NCI-H748 treated with DMSO at 0.1 percent for 48 hours (cell line): ENCODE measurements around the gene CCDC13.

Experiments used
- DNase-seq: peaks from one replicate; lab custom pipeline; 2025; lab: John Stamatoyannopoulos, UW

CCDC13 gene

GRCh38 chr3:42799376-42799775 is 26.3 kb upstream of the CCDC13 start:
- no peak for DNase-seq

- no peak for DNase-seq
Observed at GRCh38 chr3:42796332-42796885, 23.4 kb upstream of the CCDC13 start.

DNA sequence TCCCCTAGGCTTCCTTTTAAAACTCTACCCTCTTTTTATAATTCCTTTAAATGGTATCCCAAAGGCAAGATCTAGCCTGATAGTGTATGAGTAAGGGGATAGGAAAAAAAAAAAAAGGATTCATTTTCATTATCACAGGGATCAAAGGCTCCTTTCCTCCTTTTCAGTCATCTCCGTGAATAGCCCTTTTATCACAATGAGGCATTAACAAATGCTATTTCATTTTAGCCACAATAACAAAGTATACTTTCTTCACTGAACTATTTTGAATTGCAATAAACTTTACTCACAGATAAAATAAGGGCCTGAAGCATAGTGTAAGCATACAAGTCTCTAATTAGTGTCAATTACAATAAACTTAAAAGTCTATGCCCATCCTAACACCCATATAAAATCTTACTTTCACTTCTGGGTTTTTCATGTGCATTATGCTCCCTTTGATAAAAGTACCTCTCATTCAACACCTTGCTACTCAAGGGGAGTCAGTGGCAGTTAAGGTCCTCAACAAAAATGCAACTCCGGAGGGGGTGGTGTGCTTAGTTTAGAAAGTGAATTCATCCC is 22.6 kb upstream of the CCDC13 start:
- DNase-seq, result no peak

- no peak for DNase-seq
Observed at GRCh38 chr3:42790714-42791229, 17.7 kb upstream of the CCDC13 start.

DNA sequence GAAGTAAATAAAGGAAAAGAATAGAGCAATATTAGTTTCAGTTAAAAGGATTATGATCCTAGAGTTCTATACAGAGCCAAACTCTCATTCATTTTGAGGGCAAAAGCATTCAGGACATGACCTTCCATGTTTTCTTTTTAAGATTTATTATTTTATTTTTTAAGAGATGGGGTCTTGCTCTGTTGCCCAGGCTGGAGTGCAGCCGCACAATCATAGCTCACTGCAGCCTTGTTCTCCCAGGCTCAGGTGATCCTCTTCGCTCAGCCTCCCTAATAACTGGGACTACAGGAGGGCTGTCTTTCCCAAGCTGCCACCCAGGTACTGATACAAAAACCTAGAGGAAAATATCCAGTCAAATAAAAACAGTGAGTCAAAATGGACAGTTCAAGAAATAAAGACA is 13.6 kb upstream of the CCDC13 start:
- no peak for DNase-seq

GRCh38 chr3:42786212-42786611 is 13.2 kb upstream of the CCDC13 start:
- no peak for DNase-seq

DNA sequence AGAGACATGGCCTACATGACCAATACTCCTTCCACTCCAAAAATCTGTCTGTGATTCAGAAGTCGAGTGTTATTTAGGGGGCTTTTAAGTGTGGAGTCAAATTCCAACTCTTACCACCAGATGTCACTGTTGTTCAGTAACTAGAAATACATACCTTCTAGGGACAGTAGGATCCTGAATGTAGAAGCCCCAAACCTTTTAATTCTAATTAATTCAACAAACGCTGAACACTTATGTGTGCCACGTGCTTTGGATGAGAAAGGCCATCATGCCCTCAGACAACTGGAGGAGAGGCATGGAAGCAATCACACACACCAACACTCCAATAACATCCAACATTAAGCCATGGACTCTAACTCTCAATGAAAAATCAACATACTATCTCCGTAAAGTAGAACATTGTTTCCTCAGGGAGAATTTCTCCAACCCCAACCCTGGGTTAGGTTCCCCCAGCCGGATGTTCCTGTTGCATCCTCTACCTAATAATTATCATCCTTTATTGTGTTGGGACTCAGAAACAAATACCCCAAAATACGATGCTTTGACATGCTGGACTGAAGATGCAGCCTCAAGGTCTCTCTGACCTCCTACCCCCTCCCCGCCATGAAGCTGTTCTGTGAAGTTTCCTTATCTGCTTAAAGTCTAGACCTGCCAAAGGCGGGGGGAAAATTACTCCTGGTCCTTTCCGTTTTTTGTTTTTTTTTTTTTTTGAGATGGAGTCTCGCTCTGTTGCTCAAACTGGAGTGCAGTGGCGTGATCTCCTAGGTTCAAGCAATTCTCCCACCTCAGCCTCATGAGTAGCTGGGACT is 8.0 kb upstream of the CCDC13 start:
- peak; percentile 49 for DNase-seq

DNA sequence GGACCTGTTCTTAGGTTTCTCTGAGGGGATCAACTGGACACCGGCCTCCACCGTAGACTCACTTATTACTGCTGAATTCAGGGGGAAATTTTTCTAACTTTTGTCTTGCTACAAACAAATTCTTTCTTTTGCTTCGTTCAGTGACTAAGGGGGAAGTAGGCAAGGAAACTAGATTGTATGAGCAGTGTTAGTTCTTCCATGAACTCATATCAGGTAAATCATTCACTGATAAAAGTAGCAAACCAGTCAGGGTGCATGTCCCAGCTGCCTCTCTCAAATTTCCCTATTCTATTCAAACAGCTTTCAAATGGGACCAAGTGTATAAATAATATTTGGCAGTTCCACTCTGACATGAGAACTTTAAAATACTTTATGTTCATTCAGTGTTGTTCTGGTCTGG is 7.3 kb upstream of the CCDC13 start:
- DNase-seq, result no peak

DNA sequence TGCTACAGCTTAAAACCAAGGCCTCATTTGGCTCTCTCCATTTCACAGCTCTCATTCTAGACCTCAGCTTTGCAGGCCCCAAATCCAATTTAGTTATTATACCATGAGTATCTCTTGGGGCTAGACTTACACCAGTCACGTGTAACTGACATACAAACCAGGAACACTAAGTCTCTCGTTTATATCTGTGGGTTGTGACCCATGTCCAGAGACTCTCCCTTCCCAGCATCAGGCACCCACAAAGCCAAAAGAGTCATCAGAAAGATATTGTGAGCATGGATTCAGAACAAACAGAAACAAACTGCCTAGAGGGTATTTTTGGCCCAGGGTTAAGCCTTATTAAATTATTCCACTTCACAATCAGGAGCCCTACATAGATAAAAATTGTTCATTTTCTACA is 5.6 kb upstream of the CCDC13 start:
- DNase-seq, result no peak

GRCh38 chr3:42773409-42773751 is 327 bp upstream of the CCDC13 start:
- DNase-seq, result no peak

- DNase-seq, result no peak
Observed at GRCh38 chr3:42771271-42771670, 1.8 kb downstream of the CCDC13 start.

- no peak for DNase-seq
Observed at GRCh38 chr3:42769477-42770131, 3.4 kb downstream of the CCDC13 start.

DNA sequence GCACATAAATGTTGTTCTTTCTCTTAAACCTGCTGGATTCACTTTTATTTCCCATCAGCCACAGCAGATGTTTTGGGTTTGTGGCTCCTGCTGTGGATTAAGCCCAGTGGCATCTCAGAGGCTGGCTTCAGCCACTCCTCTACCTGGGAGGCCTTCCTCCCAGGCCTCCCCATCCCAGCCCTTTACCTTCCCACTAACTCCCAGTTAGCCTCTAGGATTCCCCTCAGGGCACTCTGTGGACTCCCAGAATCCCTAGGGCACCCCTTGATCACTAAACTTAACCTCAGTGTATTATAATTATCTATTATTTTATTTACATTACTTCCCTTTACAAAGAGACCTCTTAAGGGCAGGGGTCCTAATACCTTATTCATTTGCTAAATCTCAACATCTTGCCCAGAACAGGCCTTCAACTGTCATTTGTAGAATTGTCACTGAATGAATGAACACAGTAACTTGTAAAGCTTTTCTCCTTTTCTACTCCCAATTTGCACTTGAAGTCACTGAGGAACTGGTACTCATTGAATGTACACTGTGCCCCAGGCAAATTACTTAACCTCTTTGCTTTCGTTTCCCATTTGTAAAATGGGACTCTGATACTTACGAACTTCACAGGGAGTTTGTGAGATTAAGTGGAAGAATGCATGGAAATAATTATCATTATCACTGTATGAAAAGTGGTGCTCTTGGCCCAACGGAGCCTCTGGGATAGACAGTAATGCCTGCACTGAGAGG is 8.3 kb downstream of the CCDC13 start:
- DNase-seq, result no peak

GRCh38 chr3:42764115-42764514 is 8.9 kb downstream of the CCDC13 start:
- no peak for DNase-seq

DNA sequence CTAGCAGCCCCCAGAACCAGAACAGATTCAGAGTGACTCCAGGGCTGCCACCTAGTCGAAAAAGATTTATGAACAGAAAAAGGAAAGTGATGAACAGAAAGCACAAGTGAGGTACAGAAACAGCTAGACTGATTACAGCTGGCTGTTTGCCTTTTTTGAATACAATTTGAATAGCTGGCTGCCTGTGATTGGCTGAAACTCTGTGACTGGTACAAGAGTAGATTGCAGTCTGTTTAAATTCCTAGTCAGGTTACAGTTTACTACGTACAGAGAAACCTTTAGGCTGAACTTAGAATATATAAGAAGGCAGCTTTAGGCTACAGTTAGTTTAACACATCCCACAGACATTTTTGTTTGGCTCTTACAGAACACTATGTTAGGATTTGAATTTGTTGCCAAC is 10.0 kb downstream of the CCDC13 start:
- DNase-seq, result no peak

GRCh38 chr3:42762046-42762724 is 10.9 kb downstream of the CCDC13 start:
- no peak for DNase-seq

DNA sequence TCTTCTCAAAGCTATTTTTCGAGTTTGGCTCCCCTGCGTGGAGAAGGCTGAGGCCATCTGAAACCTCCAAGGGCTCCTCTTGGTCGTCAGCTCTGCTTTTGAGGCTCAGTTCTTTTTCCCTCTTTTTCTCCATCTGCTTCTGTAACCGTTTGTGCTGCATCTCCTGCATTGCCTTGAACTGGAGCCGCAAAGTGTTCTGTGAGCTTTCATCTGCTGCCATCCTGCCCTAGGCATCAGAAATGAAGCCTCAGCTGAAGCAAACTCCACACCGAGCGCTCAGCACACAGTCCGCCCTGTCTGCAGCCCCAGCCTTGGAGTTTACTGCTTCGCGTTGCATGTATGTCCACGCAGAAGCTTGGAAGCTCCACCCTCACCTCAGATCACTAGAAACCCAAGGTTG is 14.9 kb downstream of the CCDC13 start:
- DNase-seq, result no peak

- DNase-seq, result no peak
Observed at GRCh38 chr3:42756681-42757213, 16.3 kb downstream of the CCDC13 start.

DNA sequence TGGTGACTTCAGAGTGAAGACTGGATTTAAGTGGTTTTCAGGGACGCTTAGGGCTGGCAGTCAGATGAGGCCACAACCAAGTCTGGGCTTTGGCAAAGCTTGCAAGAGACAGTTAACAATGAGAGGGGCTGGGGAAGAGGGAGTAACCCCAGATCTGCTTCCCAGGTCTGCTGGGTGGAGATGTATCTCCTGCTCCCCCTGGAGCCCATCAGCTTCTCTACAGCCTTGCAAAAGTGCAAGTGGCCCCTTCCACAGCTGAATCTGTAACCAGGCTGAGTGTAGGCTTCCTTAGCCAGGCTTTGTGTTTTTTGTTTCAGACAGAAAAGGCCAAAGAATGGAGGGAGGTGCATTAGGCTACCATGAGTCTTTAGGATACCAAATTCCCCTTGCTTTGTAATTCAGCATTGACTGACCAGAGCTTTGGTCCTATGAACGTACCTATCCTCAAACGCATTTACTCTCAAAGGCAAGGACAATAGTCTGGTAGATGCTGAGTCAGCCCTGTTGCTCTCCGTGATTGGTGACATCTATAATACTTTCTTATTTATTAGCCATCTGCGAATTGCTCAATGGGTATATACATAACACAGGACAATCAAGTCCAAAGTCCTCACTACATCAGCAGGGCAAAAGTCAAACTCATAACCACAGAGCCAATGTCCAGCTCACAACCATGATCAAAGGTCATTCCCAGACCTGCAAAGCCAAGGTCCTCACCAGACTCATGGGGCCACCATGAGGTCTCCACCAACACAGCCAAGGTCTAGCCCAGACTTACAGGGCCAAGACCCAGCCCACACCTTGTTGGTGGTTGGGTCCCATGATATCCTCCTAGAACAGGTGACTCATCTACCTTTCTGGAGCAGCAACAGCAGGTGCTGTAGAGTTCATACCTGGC is 17.1 kb downstream of the CCDC13 start:
- DNase-seq, result no peak

- no peak for DNase-seq
Observed at GRCh38 chr3:42753757-42754156, 19.3 kb downstream of the CCDC13 start.
